Loucy (cell line): ENCODE results near the gene ITGB6.

Experiments used
- H2AFZ ChIP-seq: fragments of 200-600 bp; sonication (generic); 2 replicates; pipeline ENCODE4 v1.6.0; 2016; ENCODE audit warnings: antibody characterized with exemption, mild to moderate bottlenecking, low read length, moderate library complexity
- H3F3A ChIP-seq: fragments of 200-600 bp; 2 replicates; pipeline ENCODE4 v1.6.0; 2016; ENCODE audit warnings: antibody characterized with exemption, low read depth, mild to moderate bottlenecking
- H3K27me3 ChIP-seq: fragments of 200-600 bp; sonication (generic); 2 replicates; pipeline ENCODE4 v1.6.1; 2014; ENCODE audit warnings: low read length, mild to moderate bottlenecking; ENCODE audit not compliant: insufficient read depth, poor library complexity, severe bottlenecking
- H3K36me3 ChIP-seq: fragments of 200-600 bp; sonication (generic); 2 replicates; pipeline ENCODE4 v1.6.1; 2016; ENCODE audit warnings: low read length; ENCODE audit not compliant: insufficient read depth
- H3K4me1 ChIP-seq: fragments of 200-600 bp; sonication (generic); 2 replicates; pipeline ENCODE4 v1.5.1; 2014; ENCODE audit warnings: low read length, mild to moderate bottlenecking; ENCODE audit not compliant: insufficient read depth, poor library complexity, severe bottlenecking
- H3K4me2 ChIP-seq: fragments of 200-600 bp; sonication (generic); 2 replicates; pipeline ENCODE4 v1.6.0; 2014; ENCODE audit warnings: antibody characterized with exemption, low read length, low read depth, mild to moderate bottlenecking; ENCODE audit not compliant: poor library complexity, severe bottlenecking
- H3K4me3 ChIP-seq: fragments of 200-600 bp; sonication (generic); 2 replicates; pipeline ENCODE4 v1.5.1; 2014; ENCODE audit warnings: low read length, mild to moderate bottlenecking, mixed read lengths; ENCODE audit not compliant: poor library complexity, severe bottlenecking
- H3K79me2 ChIP-seq: fragments of 200-600 bp; sonication (generic); 2 replicates; pipeline ENCODE4 v1.6.1; 2014; ENCODE audit warnings: low read length; ENCODE audit not compliant: insufficient read depth
- H3K9ac ChIP-seq: fragments of 200-600 bp; sonication (generic); 2 replicates; pipeline ENCODE4 v1.6.0; 2014; ENCODE audit warnings: mild to moderate bottlenecking, low read depth, low read length, moderate library complexity; ENCODE audit not compliant: poor library complexity, severe bottlenecking
- H3K9me2 ChIP-seq: fragments of 200-600 bp; sonication (generic); replicated peaks from 2 replicates; pipeline ENCODE4 v1.6.1; 2016; ENCODE audit warnings: low read depth, low read length, mixed read lengths
- H3K9me3 ChIP-seq: fragments of 200-600 bp; sonication (generic); 2 replicates; pipeline ENCODE4 v1.6.1; 2014; ENCODE audit warnings: mild to moderate bottlenecking, antibody characterized with exemption, low read length, low read depth; ENCODE audit not compliant: insufficient read depth
- H4K20me1 ChIP-seq: fragments of 200-600 bp; sonication (generic); 2 replicates; pipeline ENCODE4 v1.6.0; 2014; ENCODE audit warnings: antibody characterized with exemption, low read length, mild to moderate bottlenecking; ENCODE audit not compliant: insufficient read depth, poor library complexity, severe bottlenecking
- CTCF ChIP-seq: fragments of 200-600 bp; sonication (generic); conservative IDR thresholded peaks from 2 replicates; pipeline ENCODE4 v1.5.1; 2014; ENCODE audit warnings: mild to moderate bottlenecking, antibody characterized with exemption, low read length
- EZH2phosphoT487 ChIP-seq: fragments of 200-600 bp; IDR thresholded peaks from 2 replicates; pipeline ENCODE4 v1.6.1; 2018; ENCODE audit warnings: antibody characterized with exemption, mild to moderate bottlenecking, moderate library complexity, borderline replicate concordance

ITGB6 gene

DNA sequence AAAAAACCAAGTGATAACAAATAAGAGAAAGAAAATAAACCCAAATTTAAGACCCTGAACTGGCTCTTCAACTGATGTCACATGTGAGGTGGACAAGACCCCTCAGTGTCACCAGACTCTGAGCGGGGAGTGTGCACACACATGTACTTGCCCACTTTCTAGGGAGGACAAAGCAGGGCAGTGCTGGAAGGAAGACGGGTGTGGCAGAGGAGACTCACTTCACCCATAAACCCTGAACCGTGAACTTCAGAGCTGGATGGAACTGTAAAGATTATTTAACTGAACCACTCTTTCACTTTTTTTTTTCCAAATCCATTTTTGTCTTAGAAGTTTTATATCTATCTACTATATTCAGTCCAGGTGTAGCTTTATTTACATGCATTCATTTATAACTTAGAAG is 149.9 kb downstream of the ITGB6 start:
- Histone ChIP-seq H3K4me2 (no peak overlapping the region), H3K36me3 (no peaks in the 10 kb centered on the region), H3K9me2 (no peaks in the 10 kb centered on the region), H3F3A (no peaks in the 10 kb centered on the region), H3K79me2 (no peaks in the 10 kb centered on the region), H3K9ac (no peak overlapping the region), H3K9me3 (no peaks in the 10 kb centered on the region), H3K4me1 (no peaks in the 10 kb centered on the region), H3K4me3 (no peak overlapping the region), H3K27me3 (no peaks in the 10 kb centered on the region), H2AFZ (no peak overlapping the region), H4K20me1 (no peaks in the 10 kb centered on the region)
- TF ChIP-seq EZH2phosphoT487: no peak
- no peak for TF ChIP-seq CTCF
